Kidney capillary endothelial cell (primary cell): Measurements from ENCODE around the gene CUBN.
A peak's percentile ranks its signal among the peaks of the same experiment; 100 is the strongest.
"Not testable (repeated sequence)": the region's sequence is repeated elsewhere in the genome, so short reads cannot be mapped to it uniquely, and the experiment has no call there.

Source experiments
- DNase-seq: peaks from one replicate; pipeline ENCODE4 v3.0.0-alpha.2; 2018; ENCODE audit warnings: low spot score

Gene CUBN

DNA sequence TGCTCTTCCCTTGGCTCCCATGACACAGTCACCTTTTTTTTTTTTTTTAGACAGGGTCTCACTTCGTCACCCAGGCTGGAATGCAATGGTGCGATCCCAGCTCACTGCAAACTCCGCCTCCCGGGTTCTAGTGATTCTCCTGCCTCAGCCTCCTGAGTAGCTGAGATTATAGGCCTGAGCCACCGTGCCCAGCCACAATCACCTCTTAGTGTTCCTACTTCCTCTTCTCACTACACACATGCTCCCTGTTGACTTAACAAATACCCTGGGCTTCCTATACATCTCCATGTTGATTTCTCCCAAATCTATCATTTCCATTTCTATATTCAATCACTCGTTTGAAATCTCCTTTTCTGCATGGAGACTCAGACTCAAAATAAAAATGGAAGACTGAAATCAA lies 91.7 kb downstream of the CUBN start:
- DNase-seq, result no peak

DNA sequence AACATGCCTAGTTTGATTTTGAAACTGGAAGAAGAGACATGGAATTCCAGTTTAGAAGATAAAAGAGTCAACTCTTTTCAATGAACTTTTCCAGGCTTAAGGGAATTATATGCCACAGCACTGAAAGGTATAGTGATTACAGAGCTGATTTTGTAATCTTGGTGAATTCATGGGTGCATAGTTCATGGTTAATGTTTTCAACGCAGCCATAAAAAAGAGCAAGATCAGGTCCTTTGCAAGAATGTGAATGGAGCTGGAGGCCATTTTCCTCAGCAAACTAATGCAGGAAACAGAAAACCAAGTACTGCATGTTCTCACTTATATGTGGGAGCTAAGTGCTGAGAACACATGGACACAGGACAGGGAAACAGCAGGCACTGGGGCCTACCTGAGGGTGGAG lies 94.2 kb downstream of the CUBN start:
- DNase-seq, result no peak

DNA sequence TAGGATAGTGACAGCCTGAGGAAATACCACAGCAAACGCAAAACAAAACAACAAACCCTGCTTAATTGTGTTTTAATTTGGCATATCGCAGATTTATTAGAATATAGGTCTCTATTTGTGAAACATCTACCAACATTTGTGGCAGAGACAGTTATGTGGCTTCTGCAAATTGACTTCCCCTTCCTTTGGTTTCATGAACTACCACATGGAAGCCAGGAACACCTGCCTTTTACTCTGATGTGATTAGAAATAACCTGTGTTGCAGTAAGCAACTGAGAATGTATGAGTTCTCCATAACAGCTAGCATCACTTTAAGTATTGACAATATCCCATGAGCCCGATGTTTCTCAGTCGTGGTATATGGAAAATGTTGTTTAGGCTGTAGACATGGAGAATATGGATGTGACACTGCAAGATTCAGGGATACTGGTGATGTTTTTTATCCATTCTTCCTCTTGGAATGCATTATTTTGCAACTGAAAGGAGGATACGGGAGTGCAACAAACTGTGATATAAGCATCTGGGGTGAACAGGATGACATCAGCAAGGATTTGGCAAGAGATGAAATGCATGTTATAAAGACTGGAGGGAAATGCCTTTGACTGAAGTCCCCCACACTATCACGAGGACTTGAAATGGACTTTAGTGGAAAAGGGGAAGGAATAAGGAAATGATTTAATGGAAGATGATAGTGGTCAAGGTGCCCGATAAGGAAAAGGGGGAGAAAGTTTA lies 95.9 kb downstream of the CUBN start:
- no peak for DNase-seq

GRCh38 chr10:17031637-17032635 lies 97.7 kb downstream of the CUBN start:
- no peak for DNase-seq

GRCh38 chr10:17029581-17030271 lies 99.9 kb downstream of the CUBN start:
- peak; percentile 98 for DNase-seq

- DNase-seq, result no peak
Measured at GRCh38 chr10:17029239-17029580, 100.4 kb downstream of the CUBN start.

GRCh38 chr10:17028798-17029197 lies 100.8 kb downstream of the CUBN start:
- peak; percentile 51 for DNase-seq

GRCh38 chr10:17026686-17027485 lies 102.7 kb downstream of the CUBN start:
- DNase-seq, result peak; percentile 79

GRCh38 chr10:17025444-17026295 lies 103.9 kb downstream of the CUBN start:
- peak; percentile 94 for DNase-seq

GRCh38 chr10:17024461-17024860 lies 105.2 kb downstream of the CUBN start:
- DNase-seq, result no peak

DNA sequence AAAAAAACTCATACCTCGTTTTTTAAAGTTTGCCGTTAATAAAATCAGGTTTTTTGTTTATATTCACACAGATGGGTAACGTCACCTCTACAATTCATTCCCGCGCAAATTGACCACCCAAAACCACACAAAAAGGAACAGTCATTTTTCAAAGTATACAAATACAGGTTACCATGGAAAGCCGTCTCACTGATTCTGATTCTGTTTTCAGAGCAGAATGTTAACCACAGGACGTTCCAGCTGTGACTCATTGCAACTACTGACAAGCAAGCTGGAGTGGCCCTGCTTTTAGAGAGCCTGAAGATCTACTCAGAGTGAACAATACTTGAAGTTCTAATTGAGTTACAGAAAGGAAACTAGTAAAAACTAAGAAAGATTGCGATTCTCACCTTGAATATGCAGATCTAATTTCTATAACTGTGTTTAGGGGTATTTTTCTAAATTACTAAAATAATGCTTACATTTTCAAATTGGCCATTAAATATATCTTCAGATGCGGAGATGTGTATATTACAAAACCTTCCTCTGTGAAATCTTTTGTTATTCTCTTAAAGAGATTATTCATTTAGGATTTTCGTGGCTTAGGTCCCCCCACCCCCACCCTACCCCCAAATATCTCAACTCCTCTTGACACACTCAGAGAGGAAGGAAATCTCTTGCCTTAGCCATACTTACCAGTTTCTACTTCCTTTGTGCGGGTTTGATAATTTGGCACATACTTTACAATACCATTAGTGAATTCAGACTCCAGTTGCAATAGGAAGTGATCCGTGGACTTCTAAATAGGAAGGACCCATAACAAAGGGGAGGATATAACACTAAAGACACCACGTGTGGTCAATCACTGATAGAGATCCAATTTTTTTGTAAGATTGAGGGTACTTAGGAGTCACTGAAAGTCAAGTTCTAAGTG lies 106.0 kb downstream of the CUBN start:
- peak; percentile 96 for DNase-seq

GRCh38 chr10:17022896-17023295 lies 106.7 kb downstream of the CUBN start:
- DNase-seq, result no peak

DNA sequence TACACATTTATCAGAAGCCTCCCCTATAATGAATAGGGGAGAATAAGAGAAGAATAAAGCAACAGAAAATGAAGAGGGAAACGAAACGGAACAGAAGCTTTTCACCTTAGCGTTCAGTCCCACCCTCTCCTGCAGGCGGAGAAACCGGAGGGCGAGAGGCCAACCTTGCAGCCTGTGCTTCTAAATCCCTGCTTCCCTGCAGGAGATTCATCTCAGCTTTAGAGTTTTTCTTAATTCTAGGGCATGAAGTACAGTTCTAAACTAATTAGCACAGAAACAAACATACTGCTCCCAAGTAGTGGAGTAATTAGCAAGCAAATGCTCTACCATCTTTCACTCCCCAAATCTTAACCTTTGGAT lies 107.2 kb downstream of the CUBN start:
- DNase-seq, result no peak

DNA sequence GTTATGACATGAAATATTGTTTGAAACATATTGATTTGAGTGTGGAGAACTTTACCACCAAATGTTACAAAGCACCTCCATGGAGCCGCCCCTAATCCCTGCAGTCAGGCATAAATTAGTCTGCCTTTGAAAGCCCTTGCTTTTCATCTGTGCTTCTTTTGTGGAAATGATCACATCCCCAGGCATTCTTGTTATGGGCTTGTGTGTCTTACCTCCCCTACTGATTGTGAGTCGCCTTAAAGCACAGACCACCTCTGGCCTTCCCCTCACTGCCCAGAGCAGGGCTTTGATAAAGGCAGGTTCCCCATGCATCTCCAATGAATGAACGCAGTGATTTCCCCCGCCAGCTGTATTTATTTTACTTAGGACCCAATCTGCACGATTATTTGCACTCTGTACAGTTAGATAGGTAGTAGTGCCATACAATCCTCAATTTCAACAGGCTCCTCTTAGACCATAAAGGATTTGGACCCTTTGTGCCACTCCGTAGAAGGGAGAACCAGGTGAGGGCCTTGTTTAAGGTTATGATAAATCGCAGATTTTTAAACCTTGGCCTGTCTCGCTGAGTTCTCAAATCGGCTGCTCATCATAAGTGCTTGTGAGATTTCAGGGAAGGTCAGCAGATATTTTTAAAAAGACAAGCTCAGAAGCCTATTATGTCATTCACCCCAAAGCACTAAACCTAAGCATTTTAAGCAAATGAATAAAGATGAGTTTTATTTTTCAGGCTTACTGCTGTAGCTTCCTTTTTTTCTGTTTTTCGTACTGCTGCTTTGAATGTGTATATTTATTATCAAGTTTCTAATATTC lies 107.8 kb downstream of the CUBN start:
- no peak for DNase-seq

- DNase-seq, result no peak
Measured at GRCh38 chr10:17019696-17020095, 109.9 kb downstream of the CUBN start.

GRCh38 chr10:17013131-17013983 lies 116.3 kb downstream of the CUBN start:
- not testable (repeated sequence) for DNase-seq

DNA sequence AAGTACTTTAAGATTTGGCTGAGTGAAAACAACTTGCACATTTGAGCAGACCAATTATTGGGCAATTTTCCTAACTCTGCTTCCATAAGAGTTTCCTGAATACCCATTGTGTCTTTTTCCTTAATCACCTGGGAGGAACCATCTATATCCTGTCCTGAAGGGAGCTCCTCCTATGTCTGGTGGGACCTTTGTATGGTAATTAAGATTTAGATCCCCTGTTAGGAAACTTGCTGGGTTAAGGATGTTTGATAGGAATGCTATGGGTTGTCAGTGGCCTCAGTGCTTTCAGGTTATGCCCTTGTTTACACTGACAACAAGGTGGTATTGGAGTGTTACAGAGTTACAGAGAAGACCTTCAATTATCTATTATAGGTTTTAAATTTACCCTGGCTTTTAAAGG lies 116.9 kb downstream of the CUBN start:
- not testable (repeated sequence) for DNase-seq
